HG03457 (cell line): ENCODE measurements around the gene RPS21.
A peak's percentile ranks its signal among the peaks of the same experiment; 100 is the strongest.

Source experiments
- ATAC-seq: cut with Tn5 transposase; IDR thresholded peaks from one replicate; pipeline ENCODE4 v1.9.1; 2021; ENCODE audit warnings: moderate number of reproducible peaks; ENCODE audit not compliant: unreplicated experiment

The RPS21 gene

DNA sequence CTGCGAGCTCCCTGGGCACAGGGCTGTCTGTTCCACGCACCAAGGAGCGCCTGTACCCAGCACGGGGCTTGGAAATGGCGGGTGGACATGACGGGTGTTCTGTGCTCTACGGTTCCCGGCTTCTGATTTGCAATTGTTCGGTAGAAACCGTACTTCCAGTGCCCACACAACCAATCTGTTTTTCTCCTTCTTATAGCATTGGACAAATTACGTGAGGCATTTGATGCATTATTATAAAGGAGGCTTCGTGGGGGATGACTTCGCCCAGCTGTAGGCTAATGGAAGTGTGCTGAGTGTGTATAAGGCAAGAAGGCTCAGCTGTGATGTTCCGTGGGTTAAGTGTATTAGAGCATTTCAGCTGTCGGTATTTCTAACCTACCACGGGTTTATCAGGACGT lies 9.8 kb upstream of the RPS21 start:
- no peak for ATAC-seq

DNA sequence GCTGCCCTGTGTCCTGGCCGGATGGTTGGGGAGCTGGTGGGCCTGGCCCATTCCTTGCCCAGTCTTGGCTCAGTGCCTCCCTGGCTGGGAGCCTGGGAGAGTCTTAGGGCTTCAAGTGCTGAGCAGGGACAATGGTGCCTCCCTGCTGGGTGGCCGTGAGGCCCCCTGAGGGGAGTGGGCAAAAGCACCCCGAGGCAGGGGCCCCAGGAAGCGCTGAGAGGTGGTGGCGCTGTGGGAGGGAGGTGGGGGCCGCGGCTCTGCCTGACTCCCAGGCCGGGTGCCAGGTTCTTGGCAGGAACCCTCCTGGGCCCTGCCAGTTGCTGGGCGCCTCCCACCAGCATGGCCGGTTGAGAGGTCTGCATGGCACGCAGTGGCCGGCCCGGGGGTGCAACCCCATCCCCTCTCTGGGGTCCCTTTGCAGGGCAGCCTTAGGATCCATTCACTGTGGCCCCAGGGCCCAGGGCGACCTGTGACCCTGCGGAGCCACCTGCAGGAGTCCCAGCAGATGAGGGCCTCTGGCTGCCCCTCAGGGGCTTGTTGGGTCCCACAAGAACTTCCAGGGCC lies 9.2 kb upstream of the RPS21 start:
- ATAC-seq = no peak

DNA sequence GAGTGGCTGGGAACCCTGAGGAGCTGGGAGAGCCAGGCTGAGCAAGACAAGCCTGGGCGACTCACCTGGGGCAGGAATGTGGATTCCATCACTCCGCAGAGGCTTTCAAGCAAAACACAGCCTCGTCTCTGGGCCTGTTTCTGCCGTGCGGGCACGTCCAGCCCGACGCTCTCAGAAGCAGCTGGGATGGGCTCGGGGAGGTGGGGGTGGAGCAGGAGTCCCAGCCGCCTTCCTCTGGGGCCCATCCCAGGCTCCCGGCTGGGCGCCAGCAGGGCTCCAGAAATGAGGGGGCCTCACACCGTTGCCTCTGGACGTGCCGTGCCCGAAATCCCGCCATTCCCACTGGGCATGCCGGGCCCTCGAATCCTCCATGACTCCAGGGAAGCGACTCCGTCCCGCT lies 8.7 kb upstream of the RPS21 start:
- ATAC-seq = no peak

DNA sequence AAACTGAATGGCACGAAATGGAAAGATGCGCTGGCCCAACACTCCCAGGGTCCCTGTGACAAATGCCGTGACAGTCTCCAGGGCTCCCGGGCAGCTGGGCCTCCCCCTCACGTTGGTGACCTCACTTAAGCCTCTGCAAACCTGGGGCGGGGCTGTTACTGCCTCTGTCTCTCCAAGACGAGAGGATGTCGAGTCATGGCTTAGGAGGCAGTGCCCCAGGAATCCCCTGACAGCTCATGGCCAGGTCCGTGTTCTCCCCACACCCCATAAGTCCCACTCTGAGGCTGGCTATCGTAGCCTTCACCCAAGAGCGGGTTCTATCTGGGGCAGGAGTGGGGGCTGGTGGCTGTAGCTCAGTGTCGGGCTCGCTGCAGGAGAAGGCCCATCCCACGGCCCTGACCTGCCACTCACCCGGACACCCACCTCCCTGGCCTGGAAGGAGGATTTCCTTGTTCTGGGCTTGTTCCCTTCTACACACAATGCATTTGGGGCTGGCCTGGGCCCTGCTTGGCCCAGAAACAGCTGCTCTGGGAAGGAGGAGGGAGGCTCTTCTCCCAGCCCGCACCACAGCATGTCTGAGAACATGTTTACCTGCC lies 5.6 kb upstream of the RPS21 start:
- no peak for ATAC-seq

DNA sequence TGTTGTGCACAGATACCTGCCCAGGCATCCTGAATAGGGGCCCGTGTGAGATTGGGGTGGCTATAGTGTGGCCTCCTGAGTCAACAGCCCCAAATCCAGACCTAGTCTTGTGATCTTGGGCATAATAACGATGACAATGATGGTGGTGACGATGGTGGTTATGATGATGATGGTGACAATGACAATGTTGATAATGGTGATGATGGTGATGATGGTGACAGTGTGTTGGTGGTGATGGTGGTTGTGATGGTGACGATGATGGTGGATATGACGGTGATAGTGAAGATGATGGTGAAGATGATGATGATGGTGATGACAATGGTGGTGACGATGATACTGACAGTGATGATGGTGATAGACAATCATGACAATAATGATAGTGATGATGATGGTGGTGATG lies 5.1 kb upstream of the RPS21 start:
- no peak for ATAC-seq

DNA sequence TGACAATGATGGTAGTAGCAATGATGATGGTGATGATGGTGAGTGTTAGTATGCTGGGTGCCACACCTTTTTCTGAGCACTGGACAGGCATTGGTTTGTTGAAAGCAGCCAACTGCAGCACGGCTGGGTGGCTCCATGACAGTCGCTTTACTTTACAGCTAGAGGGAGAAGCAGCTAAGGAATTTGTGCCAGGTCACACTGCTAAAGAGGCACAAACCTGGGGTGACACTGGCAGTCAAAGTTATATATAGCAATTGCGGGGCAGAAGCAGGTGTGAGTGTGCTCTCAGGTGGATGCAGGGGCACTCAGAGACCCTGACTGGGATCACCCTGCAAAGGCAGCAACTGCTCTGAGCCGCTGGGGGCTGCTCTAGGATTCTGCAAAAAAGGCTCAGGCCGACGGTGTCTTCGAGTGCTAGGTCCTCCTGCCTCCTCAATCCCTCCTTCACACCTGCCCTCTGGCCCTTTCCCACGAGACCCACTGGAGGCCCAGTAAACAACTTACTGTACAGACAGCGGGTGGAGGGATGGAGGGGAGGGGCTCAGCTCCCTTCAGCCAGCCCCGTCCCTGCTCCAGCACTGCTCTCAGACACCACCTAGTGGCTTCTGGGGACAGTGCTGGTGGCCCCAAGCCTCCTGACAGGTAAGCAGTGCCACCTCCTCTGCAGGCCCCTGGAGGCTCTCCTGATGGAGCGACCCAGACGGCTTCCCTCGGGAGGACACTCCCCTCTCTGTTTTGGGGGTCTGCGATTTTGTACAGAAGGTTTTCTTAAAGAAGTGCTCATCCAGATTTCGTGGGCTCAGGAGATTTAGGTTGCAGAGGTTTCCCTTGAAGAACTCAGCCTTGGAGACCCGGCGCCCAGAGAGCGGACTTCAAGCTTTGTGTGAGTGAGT lies 4.4 kb upstream of the RPS21 start:
- ATAC-seq = peak; percentile 71

DNA sequence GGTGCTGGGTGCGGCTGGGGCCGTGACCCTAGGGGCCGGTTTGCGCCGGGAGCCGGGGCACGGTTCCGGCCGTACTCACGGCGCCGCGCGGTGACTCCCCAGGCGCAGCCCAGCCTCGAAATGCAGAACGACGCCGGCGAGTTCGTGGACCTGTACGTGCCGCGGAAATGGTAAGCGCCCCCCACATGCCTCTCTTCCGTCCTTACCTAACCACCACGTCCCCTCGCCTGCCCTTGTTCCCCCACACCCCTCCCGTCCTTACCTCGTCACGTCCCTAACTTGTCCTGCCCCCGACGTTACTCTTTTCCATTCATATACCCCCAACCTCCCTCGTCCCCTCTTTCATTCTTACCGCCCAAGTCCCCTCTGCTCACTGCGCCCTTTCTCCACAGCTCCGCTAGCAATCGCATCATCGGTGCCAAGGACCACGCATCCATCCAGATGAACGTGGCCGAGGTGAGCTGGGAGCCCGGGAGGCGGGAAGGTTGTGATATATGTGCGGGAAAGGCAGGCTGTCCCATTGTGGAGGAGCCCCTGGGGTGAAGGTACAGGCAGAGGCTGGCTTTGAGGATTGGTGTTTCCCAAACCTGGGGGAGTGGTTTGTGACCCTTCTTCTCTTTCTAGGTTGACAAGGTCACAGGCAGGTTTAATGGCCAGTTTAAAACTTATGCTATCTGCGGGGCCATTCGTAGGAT lies 463 bp downstream of the RPS21 start:
- no peak for ATAC-seq

DNA sequence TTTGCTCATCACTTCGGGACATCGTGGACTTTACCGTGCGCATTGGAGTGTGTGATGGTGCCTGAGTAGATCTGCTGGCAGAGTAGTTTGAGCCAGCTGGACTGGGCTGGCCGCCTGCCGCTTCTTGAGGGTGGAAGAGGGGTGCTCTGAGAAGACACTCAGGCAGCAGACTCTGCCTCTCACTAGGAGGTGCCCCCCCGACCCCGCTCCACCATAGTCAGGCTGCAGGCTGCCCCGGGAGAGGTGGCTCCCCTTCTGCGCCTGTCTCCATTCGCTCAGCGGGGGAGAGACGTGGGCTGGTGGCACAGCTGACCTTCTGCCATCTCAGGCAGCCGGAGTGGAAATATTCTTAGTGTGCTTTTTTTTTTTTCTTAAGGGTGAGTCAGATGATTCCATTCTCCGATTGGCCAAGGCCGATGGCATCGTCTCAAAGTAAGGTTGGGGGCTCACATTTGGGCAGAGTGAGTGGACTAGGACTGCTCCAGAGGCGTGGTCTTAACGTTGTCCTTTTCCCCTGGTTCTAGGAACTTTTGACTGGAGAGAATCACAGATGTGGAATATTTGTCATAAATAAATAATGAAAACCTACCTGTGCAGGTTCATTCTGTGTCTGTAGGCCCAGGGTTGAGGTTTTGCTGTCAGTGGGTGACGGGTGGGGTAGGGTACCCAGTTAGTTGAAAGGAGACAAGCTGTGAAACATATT lies 1.2 kb downstream of the RPS21 start:
- ATAC-seq = no peak

DNA sequence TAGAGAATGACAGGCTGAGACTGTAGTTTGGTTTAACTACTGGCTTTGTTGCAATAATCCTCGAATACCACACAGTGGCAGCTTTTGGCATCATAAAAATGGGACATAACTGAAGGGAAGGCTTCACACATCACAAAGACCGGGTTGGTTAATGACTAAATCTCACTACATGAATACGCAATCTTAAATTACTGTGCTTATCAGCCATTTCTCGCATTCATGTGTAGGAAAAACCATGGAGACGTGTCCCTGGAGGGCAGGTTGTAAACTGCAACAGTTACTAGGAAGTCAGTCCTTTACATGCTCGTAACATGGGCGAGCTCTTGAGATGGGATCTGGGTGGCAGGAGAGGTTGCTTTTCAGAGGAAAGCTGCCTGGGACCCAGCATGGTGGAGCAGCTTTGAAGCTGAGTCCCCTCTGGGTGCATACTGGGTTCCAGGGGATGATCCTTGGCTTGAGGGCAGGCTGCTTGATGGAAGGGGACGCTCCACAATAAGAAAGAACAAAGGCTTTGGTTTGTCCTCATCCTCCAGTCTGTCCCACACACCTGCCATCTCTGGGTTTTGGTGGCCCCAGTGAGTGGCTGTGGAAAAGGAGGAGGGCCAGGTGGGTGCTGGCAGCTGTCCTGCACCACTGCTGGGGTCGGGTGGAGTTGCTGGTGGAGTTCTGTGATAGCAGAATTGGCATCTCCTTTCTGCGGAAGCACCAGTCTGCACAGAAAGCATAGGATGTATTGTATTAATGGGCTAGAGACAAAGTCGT lies 2.1 kb downstream of the RPS21 start:
- no peak for ATAC-seq

DNA sequence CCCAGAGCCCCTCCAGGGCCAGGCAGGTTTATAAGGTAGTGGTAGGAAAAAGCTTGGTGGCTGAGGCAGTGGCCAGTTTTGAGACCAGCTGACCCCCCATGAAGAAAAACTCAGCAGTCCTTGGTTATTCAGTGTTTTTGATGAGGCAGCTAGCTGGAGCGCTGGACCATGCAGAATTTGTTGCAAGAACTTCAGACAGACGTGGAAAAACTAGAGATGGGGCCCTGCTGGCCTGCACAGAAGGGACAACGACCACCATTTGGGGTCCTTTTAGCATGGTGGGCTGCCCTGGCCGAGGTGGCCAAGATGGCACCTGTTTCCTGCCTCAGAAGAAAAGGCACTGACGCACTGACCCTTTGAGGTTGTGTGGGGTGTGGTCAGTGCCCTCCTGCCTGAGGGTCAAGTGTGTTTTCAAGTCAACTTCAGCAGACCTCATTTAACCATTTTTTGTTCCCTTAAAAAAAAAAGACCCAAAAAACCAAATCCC lies 2.7 kb downstream of the RPS21 start:
- ATAC-seq = no peak

DNA sequence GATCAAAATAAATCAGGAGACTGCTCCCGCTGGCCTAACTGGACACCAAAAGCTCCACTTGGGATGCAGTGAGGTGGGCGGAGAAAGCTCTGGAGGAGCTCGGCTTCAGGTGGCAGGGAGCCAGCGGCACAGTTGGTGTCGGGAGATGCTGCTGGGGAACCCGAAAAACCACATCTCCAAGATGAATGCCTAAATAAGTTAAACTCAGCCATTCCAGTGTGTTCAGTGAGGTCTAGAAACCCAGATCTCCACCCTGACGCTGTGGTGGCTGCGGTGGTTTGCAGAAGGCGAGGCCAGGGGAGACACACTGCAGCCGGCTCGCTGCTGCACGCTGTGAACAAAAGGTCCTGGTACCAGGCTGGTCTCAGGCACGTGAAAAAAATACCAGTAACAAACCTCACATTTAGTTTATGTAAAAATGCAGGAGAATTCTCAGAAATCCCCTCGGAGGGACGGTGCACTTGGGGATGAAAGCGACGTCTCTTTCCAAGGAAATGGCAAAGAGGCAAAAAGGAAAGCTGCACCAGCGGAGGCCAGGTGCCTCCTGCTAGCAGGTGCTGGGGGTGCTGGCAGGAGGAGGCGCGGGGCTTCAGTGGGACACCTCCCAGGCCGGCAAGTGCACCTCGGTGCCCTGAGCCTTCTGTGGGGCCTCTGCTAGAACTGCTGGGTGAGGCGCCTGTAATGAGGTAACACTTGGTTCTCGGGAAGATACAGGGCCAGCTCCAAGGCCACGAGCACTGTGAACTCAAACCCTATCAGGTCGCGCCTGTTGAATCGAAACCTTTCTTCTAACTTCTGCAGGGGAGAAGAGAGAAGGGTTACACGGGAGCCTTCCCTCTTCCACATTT lies 3.6 kb downstream of the RPS21 start:
- ATAC-seq = no peak

DNA sequence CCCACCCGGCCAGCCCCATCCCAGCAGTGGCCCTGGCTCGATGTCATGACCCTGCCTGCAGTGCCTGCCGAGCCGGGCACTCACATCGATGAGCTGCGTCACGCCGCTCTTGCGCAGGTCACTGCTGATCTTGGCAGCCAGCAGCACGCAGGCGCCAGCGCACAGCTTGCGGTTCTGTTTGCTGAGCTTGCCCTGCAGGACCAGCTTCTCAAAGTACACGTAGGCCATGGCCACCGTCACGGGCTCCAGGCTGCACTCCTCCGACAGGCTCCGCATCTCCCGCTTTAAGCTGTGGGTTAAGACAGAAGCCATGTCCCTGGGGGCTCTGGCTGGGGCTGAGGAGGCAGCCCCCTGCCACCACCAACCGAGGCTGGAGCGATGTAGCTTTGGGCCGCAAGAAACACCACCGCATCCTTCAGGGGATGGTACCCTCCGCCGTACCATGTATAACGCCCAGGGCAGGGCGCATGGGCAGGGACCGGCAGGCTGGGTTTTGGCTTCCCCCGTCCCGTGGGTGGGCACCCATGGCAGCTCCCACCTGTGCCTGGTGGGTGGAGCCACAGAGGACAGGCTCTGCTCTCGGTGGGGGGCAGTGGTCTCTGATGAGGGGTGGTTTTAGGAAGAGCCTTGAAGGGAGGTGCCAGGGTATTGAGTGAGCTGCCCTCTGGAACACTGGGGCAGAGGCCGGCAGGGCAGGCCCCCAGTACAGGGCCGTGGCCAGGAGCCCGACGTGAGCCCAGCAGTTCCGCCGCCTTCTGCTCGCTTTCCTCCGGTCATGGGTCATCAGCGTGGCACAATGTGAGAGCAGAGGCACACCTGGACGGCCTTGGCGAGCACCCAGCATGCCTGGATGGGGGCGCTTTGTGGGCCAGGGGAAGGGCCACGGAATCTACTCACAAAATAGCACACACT lies 4.5 kb downstream of the RPS21 start:
- no peak for ATAC-seq

DNA sequence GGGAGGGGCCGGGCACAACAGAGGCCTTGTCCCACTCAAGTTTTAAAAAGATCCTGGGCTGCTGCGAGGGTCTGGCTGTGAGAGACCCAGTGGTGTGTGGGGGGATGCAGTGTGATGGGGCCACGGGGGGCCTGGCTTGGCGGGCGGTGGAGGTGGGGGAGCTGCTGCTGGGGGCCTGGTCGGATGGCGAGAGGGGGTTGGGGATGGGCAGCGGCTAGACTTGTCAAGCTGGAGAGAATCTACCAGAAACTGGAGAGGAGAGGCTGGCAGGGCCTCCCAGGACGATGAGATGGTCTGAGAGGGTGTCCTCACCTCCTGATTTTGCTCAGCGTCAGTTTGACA lies 5.1 kb downstream of the RPS21 start:
- no peak for ATAC-seq

DNA sequence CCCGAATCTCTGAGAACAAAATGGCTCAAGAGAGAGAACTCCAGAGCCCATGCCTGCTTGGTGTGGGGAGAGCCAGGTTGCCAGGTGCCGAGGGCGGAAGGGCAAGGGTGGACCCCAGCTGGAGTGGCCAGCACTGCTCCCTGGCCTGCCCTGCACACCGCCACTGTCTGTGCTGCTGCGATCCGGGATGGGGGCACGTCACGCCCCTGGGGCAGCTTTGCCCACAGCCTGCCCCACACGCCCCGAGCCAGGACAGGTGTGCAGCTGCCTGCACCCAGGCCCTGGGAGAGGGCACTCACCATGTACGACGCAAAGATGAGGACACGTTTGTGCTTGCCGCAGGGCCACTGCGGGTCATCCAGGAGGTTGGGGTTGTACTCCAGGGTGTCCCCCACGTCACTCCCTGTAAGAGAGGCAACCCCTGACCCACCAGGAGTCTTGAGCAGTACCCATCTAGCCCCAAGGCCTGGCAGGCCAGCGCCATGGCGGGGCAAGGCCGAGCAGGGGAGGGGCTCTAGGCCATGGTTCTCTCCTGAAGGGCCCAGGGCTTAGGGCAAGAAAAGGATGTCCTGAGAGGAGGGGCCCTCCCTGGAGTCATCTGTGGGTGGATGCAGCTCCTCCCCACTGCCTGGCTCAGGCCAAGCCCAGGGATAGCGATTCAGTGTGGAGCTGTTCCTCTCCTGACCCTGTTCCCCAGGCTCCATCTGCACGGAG lies 5.9 kb downstream of the RPS21 start:
- ATAC-seq = no peak

DNA sequence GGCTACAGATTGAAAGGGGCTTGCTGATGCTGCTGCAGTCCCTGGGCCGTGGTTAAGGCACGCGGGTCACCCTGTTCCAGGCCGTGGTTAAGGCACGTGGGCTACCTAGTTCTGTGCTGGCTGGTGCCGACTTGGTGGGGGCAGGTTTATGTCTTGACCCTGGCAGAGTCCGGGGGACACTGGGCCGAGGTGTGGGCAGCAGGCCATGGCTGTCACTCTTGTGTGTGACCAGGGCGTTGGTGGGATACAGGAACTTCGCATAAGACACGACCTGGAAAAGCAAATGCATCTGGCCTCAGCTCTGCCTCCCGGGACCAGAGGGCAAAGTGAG lies 6.4 kb downstream of the RPS21 start:
- ATAC-seq = no peak

DNA sequence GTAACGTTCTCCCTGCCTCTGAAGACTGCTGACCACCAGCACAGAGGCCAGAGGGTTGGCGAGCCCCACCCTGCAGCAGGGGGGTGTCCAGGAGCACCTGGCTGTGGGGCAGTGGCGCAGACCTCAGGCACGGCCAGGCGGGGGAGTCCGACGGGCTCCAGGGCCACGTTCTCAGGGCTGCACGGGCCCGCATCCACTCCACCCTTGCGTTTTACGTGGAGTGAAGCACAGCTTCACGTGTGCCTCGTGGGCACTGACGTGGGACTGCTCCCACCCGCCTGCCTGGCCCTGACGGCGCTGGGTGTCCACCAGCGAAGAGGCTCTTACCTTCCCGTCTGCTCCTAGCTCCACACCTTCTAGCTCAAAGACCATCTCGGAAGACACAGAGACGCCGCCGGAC lies 6.9 kb downstream of the RPS21 start:
- ATAC-seq = no peak

DNA sequence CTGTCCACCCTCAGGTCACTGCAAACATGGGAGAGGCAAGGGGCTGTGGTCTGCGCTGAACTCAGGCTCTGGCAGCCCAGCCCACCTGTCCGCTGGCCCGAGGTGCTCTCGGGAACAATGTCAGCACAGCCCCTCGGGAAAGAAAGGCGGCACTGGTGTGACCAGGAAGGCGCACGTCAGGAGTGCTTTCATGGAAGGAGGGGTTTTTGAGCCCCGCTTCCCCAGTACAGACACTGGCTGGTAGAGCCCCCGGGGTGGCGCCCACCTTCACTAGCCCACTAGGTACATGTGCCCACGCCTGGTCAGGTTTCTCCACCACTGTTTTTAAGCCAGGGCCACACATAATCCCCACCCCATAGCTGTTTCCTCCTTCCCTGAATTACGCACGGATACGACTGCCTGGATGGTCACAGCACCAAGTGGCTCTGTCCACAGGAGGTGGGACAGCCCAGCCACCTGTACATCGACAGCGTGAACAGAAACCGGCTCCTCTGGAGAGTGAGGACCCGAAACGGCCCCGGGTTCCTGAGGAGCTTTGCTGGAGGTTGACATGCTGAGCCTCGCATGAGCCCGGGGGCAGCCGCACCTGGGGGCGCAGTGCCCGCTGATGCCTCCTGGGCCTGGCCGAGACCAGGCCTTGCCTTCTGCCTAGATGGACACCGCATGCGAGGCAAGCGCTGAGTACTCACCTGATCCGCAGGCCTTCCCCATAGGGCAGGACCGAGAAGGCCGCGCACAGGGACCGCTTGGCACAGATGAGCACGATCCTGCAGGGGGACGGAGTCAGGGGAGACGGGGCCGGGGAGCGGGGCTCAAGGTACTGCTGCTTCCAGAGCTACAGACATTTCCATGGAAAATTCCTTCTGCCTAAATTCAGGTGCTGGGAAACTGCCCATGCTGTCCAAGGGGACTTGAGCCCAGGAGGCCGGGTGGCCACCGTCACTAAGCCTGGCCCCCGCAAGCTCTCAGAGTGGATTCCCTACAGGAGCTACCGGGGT lies 7.6 kb downstream of the RPS21 start:
- no peak for ATAC-seq
